Measurements from ENCODE around the gene LRP6. TPM values are rescaled to one million over a fixed set of nuclear protein-coding genes. Genes with fewer than 3 reads are reported as not detected.

The LRP6 gene
- total and polyA plus RNA-seq, 4 donors = 14.7 to 76.8 (median 23.2) TPM

DNA sequence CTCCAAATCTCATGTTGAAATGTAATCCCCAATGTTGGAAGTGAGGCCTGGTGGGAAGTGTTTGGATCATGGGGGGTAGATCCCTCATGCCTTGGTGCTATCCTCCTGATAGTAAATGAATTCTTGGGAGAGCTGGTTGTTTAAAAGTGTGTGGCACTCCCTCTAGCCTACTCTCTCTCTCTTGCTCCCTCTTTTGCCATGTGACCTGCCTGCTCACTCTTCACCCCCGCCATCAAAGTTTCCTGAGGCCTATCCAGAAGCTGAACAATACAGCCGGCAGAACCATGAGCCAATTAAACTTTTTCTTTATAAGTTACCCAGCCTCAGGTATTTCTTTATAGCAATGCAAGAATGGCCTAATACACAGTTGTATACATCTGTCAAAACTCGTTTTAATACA is 133.6 kb downstream of the LRP6 start (continued):
- TF ChIP-seq, protein P1, sequence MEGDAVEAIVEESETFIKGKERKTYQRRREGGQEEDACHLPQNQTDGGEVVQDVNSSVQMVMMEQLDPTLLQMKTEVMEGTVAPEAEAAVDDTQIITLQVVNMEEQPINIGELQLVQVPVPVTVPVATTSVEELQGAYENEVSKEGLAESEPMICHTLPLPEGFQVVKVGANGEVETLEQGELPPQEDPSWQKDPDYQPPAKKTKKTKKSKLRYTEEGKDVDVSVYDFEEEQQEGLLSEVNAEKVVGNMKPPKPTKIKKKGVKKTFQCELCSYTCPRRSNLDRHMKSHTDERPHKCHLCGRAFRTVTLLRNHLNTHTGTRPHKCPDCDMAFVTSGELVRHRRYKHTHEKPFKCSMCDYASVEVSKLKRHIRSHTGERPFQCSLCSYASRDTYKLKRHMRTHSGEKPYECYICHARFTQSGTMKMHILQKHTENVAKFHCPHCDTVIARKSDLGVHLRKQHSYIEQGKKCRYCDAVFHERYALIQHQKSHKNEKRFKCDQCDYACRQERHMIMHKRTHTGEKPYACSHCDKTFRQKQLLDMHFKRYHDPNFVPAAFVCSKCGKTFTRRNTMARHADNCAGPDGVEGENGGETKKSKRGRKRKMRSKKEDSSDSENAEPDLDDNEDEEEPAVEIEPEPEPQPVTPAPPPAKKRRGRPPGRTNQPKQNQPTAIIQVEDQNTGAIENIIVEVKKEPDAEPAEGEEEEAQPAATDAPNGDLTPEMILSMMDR (IDR thresholded peaks at IDR 0.05; ENCODE audit: low read depth, low read length, missing input control) = no peak
- TF ChIP-seq, protein P2, sequence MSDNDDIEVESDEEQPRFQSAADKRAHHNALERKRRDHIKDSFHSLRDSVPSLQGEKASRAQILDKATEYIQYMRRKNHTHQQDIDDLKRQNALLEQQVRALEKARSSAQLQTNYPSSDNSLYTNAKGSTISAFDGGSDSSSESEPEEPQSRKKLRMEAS (IDR thresholded peaks at IDR 0.05) = no peak

DNA sequence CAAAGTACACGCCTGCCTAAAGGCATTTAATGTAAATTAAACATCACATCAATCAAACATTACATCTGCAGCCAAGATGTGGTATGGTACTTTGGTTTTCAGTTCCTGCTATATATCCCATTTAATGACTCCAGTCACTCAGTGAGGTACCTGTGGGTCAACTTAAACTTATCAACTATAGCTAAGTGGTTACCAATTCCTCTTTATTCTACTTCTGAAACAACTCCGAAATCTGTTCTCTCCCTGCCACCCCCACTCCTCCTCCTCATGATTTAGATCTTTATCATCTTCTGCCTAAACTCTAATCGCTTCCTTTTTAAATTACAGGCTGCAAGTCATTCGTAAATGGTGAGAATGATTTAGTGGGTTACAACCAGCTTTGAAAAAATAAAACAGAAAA is 138.2 kb downstream of the LRP6 start:
- Histone ChIP-seq H3K27me3 (ENCODE audit: control insufficient read depth in 4 of 4, insufficient read depth in 4 of 4, low read length in 3 of 4) (no peaks in the 10 kb centered on the region), H3K4me3 (ENCODE audit: low read depth in 1 of 3, low read length in 3 of 3) (no peak overlapping the region), H3K27ac (ENCODE audit: low read depth in 1 of 2, low read length in 2 of 2) (no peak overlapping the region), H3K4me1 (ENCODE audit: control insufficient read depth in 4 of 4, insufficient read depth in 4 of 4, low read length in 3 of 4) (no peaks in the 10 kb centered on the region), H3K9me3 (ENCODE audit: control insufficient read depth in 4 of 4, low read length in 3 of 4) (no peaks in the 10 kb centered on the region), H3K9ac (ENCODE audit: low read depth in 1 of 2, low read length in 2 of 2) (no peak overlapping the region), H3K36me3 (ENCODE audit: control insufficient read depth in 4 of 4, insufficient read depth in 3 of 4, low read depth in 1 of 4, low read length in 3 of 4) (peaks cover 2 to 53% (median 42%) of the 10 kb centered on the region in 4 donors)
- 85% methylated on average over 4 of the region's 4 CpGs for WGBS
- TF ChIP-seq NR2F2 (IDR thresholded peaks at IDR 0.05) (no peak), HNF4G (IDR thresholded peaks at IDR 0.05) (no peak), GABPA (IDR thresholded peaks at IDR 0.05 in 1 of 2, conservative IDR thresholded peaks at IDR 0.05 in 1 of 2) (no peak), YY1 (IDR thresholded peaks at IDR 0.05) (no peak), TAF1 (conservative IDR thresholded peaks at IDR 0.05) (no peak), RXRA (IDR thresholded peaks at IDR 0.05) (no peak)
- TF ChIP-seq, protein P3, sequence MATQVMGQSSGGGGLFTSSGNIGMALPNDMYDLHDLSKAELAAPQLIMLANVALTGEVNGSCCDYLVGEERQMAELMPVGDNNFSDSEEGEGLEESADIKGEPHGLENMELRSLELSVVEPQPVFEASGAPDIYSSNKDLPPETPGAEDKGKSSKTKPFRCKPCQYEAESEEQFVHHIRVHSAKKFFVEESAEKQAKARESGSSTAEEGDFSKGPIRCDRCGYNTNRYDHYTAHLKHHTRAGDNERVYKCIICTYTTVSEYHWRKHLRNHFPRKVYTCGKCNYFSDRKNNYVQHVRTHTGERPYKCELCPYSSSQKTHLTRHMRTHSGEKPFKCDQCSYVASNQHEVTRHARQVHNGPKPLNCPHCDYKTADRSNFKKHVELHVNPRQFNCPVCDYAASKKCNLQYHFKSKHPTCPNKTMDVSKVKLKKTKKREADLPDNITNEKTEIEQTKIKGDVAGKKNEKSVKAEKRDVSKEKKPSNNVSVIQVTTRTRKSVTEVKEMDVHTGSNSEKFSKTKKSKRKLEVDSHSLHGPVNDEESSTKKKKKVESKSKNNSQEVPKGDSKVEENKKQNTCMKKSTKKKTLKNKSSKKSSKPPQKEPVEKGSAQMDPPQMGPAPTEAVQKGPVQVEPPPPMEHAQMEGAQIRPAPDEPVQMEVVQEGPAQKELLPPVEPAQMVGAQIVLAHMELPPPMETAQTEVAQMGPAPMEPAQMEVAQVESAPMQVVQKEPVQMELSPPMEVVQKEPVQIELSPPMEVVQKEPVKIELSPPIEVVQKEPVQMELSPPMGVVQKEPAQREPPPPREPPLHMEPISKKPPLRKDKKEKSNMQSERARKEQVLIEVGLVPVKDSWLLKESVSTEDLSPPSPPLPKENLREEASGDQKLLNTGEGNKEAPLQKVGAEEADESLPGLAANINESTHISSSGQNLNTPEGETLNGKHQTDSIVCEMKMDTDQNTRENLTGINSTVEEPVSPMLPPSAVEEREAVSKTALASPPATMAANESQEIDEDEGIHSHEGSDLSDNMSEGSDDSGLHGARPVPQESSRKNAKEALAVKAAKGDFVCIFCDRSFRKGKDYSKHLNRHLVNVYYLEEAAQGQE (IDR thresholded peaks at IDR 0.05) = no peak
- TF ChIP-seq, protein P4, sequence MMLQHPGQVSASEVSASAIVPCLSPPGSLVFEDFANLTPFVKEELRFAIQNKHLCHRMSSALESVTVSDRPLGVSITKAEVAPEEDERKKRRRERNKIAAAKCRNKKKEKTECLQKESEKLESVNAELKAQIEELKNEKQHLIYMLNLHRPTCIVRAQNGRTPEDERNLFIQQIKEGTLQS (IDR thresholded peaks at IDR 0.05) = no peak
- no peak for DNase-seq (ENCODE audit: low spot score)

DNA sequence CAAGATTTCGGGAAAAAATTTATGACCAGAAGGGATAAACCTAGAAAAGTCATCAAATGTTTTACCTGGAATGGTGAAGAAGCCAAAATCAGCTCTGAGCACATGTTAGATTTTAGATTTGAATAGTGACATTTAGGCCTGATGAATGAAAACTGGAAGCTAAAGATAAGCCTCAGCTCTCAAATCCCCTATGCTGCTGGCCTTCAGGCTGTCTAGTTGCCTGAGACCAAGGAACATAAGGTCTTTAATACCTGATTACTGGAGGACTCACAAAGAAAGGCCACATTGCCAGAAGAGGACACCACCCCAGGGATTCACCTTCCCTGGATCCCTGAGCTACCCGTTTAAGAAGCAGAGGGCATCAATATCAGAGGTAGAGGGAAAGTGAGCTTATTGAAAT is 139.5 kb downstream of the LRP6 start:
- WGBS = 98% methylated on average over 2 of the region's 2 CpGs
- no peaks in the 10 kb centered on the region for H3K4me1 ChIP-seq (ENCODE audit: control insufficient read depth in 4 of 4, insufficient read depth in 4 of 4, low read length in 3 of 4)
- H3K36me3 ChIP-seq (ENCODE audit: control insufficient read depth in 4 of 4, insufficient read depth in 3 of 4, low read depth in 1 of 4, low read length in 3 of 4) = peaks cover 4 to 58% (median 47%) of the 10 kb centered on the region in 4 donors
- H3K27ac ChIP-seq (ENCODE audit: low read depth in 1 of 2, low read length in 2 of 2) = no peak overlapping the region
- no peak overlapping the region for H3K9ac ChIP-seq (ENCODE audit: low read depth in 1 of 2, low read length in 2 of 2)
- no peak overlapping the region for H3K4me3 ChIP-seq (ENCODE audit: low read depth in 1 of 3, low read length in 3 of 3)
- TF ChIP-seq, protein P1 (IDR thresholded peaks at IDR 0.05; ENCODE audit: low read depth, low read length, missing input control) = no peak
- no peak for TF ChIP-seq EGR1 (IDR thresholded peaks at IDR 0.05; ENCODE audit: low read depth in 2 of 2)
- no peak for TF ChIP-seq RAD21 (IDR thresholded peaks at IDR 0.05)
- TF ChIP-seq, protein P2 (IDR thresholded peaks at IDR 0.05) = no peak
- no peak for TF ChIP-seq HNF4A (conservative IDR thresholded peaks at IDR 0.05)
- TF ChIP-seq, protein P4 (IDR thresholded peaks at IDR 0.05) = no peak
- no peak for DNase-seq (ENCODE audit: low spot score)
- no peaks in the 10 kb centered on the region for H3K9me3 ChIP-seq (ENCODE audit: control insufficient read depth in 4 of 4, low read length in 3 of 4)
- H3K27me3 ChIP-seq (ENCODE audit: control insufficient read depth in 4 of 4, insufficient read depth in 4 of 4, low read length in 3 of 4) = no peaks in the 10 kb centered on the region
